IMR-90 (cell line): Measurements from ENCODE around the gene PRR23E. TPM values are rescaled to one million over a fixed set of nuclear protein-coding genes. Genes with fewer than 3 reads are reported as not detected.

ENCODE experiments used
- ATAC-seq: fragments of 200-7000 bp; cut with Tn5 transposase; 2 replicates; pipeline ENCODE4 v1.9.1; 2020; ENCODE audit warnings: low read depth, mild to moderate bottlenecking, moderate library complexity
- BruUV-seq: library from RNA; stranded (reverse); fragments of 400-500 nt; replicated peaks from 2 replicates; lab custom pipeline; 2021; lab: Mats Ljungman, UMichigan
- CTCF ChIA-PET: fragments of 300-600 bp; formaldehyde crosslinking; extraction: SDS; loops from one replicate; lab custom pipeline; 2021; ENCODE audit warnings: antibody characterized with exemption; lab: Yijun Ruan, JAX
- POLR2A ChIA-PET: fragments of 300-600 bp; sonication (Branson Sonifier 250); formaldehyde crosslinking; loops from one replicate; lab custom pipeline; 2022; ENCODE audit warnings: antibody characterized with exemption; ENCODE audit not compliant: unreplicated experiment; lab: Charles Lee
- DNase-seq: peaks from one replicate; pipeline ENCODE4 v3.0.0; 2013
- H2AFZ ChIP-seq: replicated peaks from 2 replicates; pipeline ENCODE3; 2013; ENCODE audit warnings: low read length, mild to moderate bottlenecking; ENCODE audit not compliant: poor library complexity
- H2AK5ac ChIP-seq: 2 replicates; pipeline ENCODE4 v1.6.1; 2013; ENCODE audit warnings: low read depth, low read length, inconsistent platforms
- H2AK9ac ChIP-seq: replicated peaks from 2 replicates; pipeline ENCODE3; 2013; ENCODE audit warnings: mild to moderate bottlenecking, low read depth, low read length, moderate library complexity; ENCODE audit not compliant: poor library complexity
- H2BK120ac ChIP-seq: 2 replicates; pipeline ENCODE4 v1.6.1; 2013; ENCODE audit warnings: low read depth, low read length, inconsistent platforms
- H2BK15ac ChIP-seq: 3 replicates; pipeline ENCODE4 v1.6.1; 2013; ENCODE audit warnings: low read depth, low read length, inconsistent platforms
- H2BK20ac ChIP-seq: 2 replicates; pipeline ENCODE4 v1.6.1; 2013; ENCODE audit warnings: low read depth, mild to moderate bottlenecking, inconsistent platforms, low read length, moderate library complexity
- H2BK5ac ChIP-seq: 2 replicates; pipeline ENCODE4 v1.6.1; 2013; ENCODE audit warnings: mild to moderate bottlenecking, low read depth, low read length, inconsistent platforms; ENCODE audit not compliant: poor library complexity, severe bottlenecking
- H3K14ac ChIP-seq: replicated peaks from 2 replicates; pipeline ENCODE4 v1.6.1; 2013; ENCODE audit warnings: low read depth, low read length, inconsistent platforms
- H3K18ac ChIP-seq: 2 replicates; pipeline ENCODE4 v1.6.1; 2013; ENCODE audit warnings: low read depth, low read length, control low read depth
- H3K23ac ChIP-seq: 2 replicates; pipeline ENCODE4 v1.6.1; 2013; ENCODE audit warnings: low read depth, low read length, inconsistent platforms
- H3K27ac ChIP-seq: 2 replicates; pipeline ENCODE4 v1.5.1; 2013; ENCODE audit warnings: mild to moderate bottlenecking, control low read depth, low read length; ENCODE audit not compliant: insufficient read depth
- H3K27me3 ChIP-seq: 2 replicates; pipeline ENCODE4 v1.6.1; 2013; ENCODE audit warnings: low read length; ENCODE audit not compliant: control insufficient read depth, insufficient read depth
- H3K36me3 ChIP-seq: 2 replicates; pipeline ENCODE4 v1.6.1; 2013; ENCODE audit warnings: low read length, mixed read lengths; ENCODE audit not compliant: control insufficient read depth, insufficient read depth
- H3K4ac ChIP-seq: 2 replicates; pipeline ENCODE4 v1.6.1; 2013; ENCODE audit warnings: low read depth, low read length, inconsistent platforms
- H3K4me1 ChIP-seq: 2 replicates; pipeline ENCODE4 v1.6.1; 2013; ENCODE audit warnings: low read length, mixed read lengths; ENCODE audit not compliant: control insufficient read depth, insufficient read depth
- H3K4me2 ChIP-seq: 2 replicates; pipeline ENCODE4 v1.6.1; 2013; ENCODE audit warnings: low read depth, mild to moderate bottlenecking, control low read depth, low read length, moderate library complexity
- H3K4me3 ChIP-seq: 2 replicates; pipeline ENCODE4 v1.5.1; 2013; ENCODE audit warnings: low read depth, mild to moderate bottlenecking, control low read depth, low read length, moderate library complexity; ENCODE audit not compliant: insufficient read depth
- H3K56ac ChIP-seq: 2 replicates; pipeline ENCODE4 v1.6.1; 2013; ENCODE audit warnings: low read length, inconsistent platforms; ENCODE audit not compliant: insufficient read depth; ENCODE audit errors: extremely low read depth
- H3K79me1 ChIP-seq, 2 experiments: 2 replicates each; pipeline ENCODE4 v1.6.1; 2013; ENCODE audit warnings: low read length in 2 of 2, inconsistent platforms in 1 of 2, low read depth in 1 of 2
- H3K9ac ChIP-seq: 2 replicates; pipeline ENCODE4 v1.6.1; 2013; ENCODE audit warnings: low read depth, low read length, control low read depth
- H3K9me1 ChIP-seq: 2 replicates; pipeline ENCODE4 v1.6.1; 2013; ENCODE audit warnings: low read length, inconsistent platforms; ENCODE audit not compliant: insufficient read depth
- H3K9me3 ChIP-seq: 2 replicates; pipeline ENCODE4 v1.6.1; 2013; ENCODE audit warnings: low read length; ENCODE audit not compliant: control insufficient read depth, insufficient read depth
- H4K20me1 ChIP-seq: 2 replicates; pipeline ENCODE4 v1.6.1; 2013; ENCODE audit warnings: low read length, inconsistent platforms; ENCODE audit not compliant: insufficient read depth
- H4K5ac ChIP-seq: 2 replicates; pipeline ENCODE4 v1.6.1; 2013; ENCODE audit warnings: mild to moderate bottlenecking, low read depth, low read length, control low read depth
- H4K8ac ChIP-seq, 2 experiments: 2 replicates each; pipeline ENCODE4 v1.6.1; 2013; ENCODE audit warnings: low read depth in 2 of 2, low read length in 2 of 2, control low read depth in 1 of 2, inconsistent platforms in 1 of 2
- H4K91ac ChIP-seq: 2 replicates; pipeline ENCODE4 v1.6.1; 2013; ENCODE audit warnings: low read depth, low read length, inconsistent platforms; ENCODE audit not compliant: insufficient read depth
- BHLHE40 ChIP-seq: fragments of 150-350 bp; IDR thresholded peaks from 2 replicates; pipeline ENCODE4 v1.6.1; 2016; ENCODE audit warnings: mild to moderate bottlenecking, low read depth, low read length
- CEBPB ChIP-seq: IDR thresholded peaks from 2 replicates; pipeline ENCODE4 v1.6.1; 2012; ENCODE audit warnings: low read depth, low read length, improper control_type of control experiment
- CHD1 ChIP-seq: IDR thresholded peaks from 2 replicates; pipeline ENCODE4 v1.6.1; 2012; ENCODE audit warnings: low read depth, low read length, improper control_type of control experiment
- CTCF ChIP-seq: conservative IDR thresholded peaks from 2 replicates; pipeline ENCODE4 v1.5.1; 2012; ENCODE audit warnings: mild to moderate bottlenecking, low read depth, low read length, improper control_type of control experiment
- ELK1 ChIP-seq: fragments of 150-350 bp; IDR thresholded peaks from 2 replicates; pipeline ENCODE4 v1.6.1; 2016; ENCODE audit warnings: low read depth, mild to moderate bottlenecking, low read length, moderate library complexity, borderline replicate concordance
- FOS ChIP-seq: fragments of 150-350 bp; IDR thresholded peaks from 2 replicates; pipeline ENCODE4 v1.6.1; 2016; ENCODE audit warnings: low read depth, low read length
- MAFK ChIP-seq: IDR thresholded peaks from 2 replicates; pipeline ENCODE4 v1.6.1; 2012; ENCODE audit warnings: low read depth, low read length, improper control_type of control experiment
- MAZ ChIP-seq: IDR thresholded peaks from 2 replicates; pipeline ENCODE4 v1.6.1; 2012; ENCODE audit warnings: low read depth, mild to moderate bottlenecking, low read length, improper control_type of control experiment, moderate library complexity, borderline replicate concordance
- MXI1 ChIP-seq: IDR thresholded peaks from 2 replicates; pipeline ENCODE4 v1.6.1; 2012; ENCODE audit warnings: low read depth, mild to moderate bottlenecking, low read length, moderate library complexity, borderline replicate concordance
- NFE2L2 ChIP-seq: fragments of 150-350 bp; IDR thresholded peaks from 2 replicates; pipeline ENCODE4 v1.6.1; 2016; ENCODE audit warnings: low read depth, mild to moderate bottlenecking, low read length
- POLR2A ChIP-seq: IDR thresholded peaks from 2 replicates; pipeline ENCODE4 v1.6.1; 2012; ENCODE audit warnings: mild to moderate bottlenecking, low read depth, low read length
- RAD21 ChIP-seq: IDR thresholded peaks from 2 replicates; pipeline ENCODE4 v1.6.1; 2012; ENCODE audit warnings: low read length, improper control_type of control experiment
- RCOR1 ChIP-seq: IDR thresholded peaks from 2 replicates; pipeline ENCODE4 v1.6.1; 2012; ENCODE audit warnings: mild to moderate bottlenecking, low read length, improper control_type of control experiment; ENCODE audit not compliant: insufficient replicate concordance
- RFX5 ChIP-seq: IDR thresholded peaks from 2 replicates; pipeline ENCODE4 v1.8.0; 2012; ENCODE audit warnings: low read depth, mild to moderate bottlenecking, low read length, moderate library complexity
- SMC3 ChIP-seq: fragments of 150-350 bp; IDR thresholded peaks from 2 replicates; pipeline ENCODE4 v1.6.1; 2016; ENCODE audit warnings: low read depth, mild to moderate bottlenecking, antibody characterized with exemption, low read length, moderate library complexity
- USF2 ChIP-seq: fragments of 150-350 bp; IDR thresholded peaks from 2 replicates; pipeline ENCODE4 v1.6.1; 2017; ENCODE audit warnings: mild to moderate bottlenecking, antibody characterized with exemption, low read length, low read depth
- WGBS, 2 experiments: methylation state at CpG; one replicate each; pipeline versions ENCODE4 v1.1.5 to v1.1.7; 2013; ENCODE audit warnings: missing lambda C conversion rate in 2 of 2; ENCODE audit not compliant: insufficient read length in 1 of 2; ENCODE audit errors: extremely low coverage in 2 of 2; 5-methylcytosine and 5-hydroxymethylcytosine counted together
- dilution Hi-C: fragments of 300-500 bp; cut with HindIII; formaldehyde crosslinking; loops from one replicate; pipeline ENCODE4 v1.14.3; 2018; ENCODE audit warnings: low sequenced_read_pairs; ENCODE audit not compliant: unreplicated experiment
- in situ Hi-C: fragments of 300-500 bp; cut with MboI; formaldehyde crosslinking; loops from 3 replicates; pipeline ENCODE4 v1.14.3; 2019; ENCODE audit warnings: low sequenced_read_pairs, inconsistent platforms, mixed read lengths
- intact Hi-C: fragments of 100-400 bp; cut with micrococcal nuclease; formaldehyde crosslinking; loops from 2 replicates; pipeline ENCODE4 v1.10.0; 2022
- polyA plus RNA-seq, 3 experiments: library from polyadenylated mRNA; depleted of rRNA; stranded (reverse); fragments of >200 nt; gene quantifications; 2 replicates each; pipeline ENCODE4 v1.2.3, GENCODE V29; 2012; ENCODE audit warnings: low replicate concordance in 1 of 3
- total RNA-seq: library from RNA; depleted of rRNA; stranded (reverse); fragments of >200 nt; gene quantifications from 2 replicates; pipeline ENCODE4 v1.2.3, GENCODE V29; 2012

PRR23E gene
- total and polyA plus RNA-seq, 2 of the 4 experiments (the other 2 are of a cell fraction): not detected

- H2AFZ ChIP-seq: no peak overlapping the region
- no peak overlapping the region for H3K9ac ChIP-seq
- H3K18ac ChIP-seq: no peak overlapping the region
- H4K20me1 ChIP-seq: no peaks in the 10 kb centered on the region
- intact Hi-C loops: no loop called here
- no peak overlapping the region for H3K4me2 ChIP-seq
- in situ Hi-C loops: no loop called here
- H4K8ac ChIP-seq: no peak overlapping the region
- H3K79me1 ChIP-seq: no peaks in the 10 kb centered on the region
- TF ChIP-seq USF2 (no peak), BHLHE40 (no peak), ELK1 (no peak), MAFK (no peak), FOS (no peak), MAZ (no peak), NFE2L2 (no peak), SMC3 (no peak), CTCF (no peak), MXI1 (no peak), RAD21 (no peak), RFX5 (no peak), RCOR1 (no peak), CHD1 (no peak), POLR2A (no peak), CEBPB (no peak)
- H3K27ac ChIP-seq: no peak overlapping the region
- no peak overlapping the region for H4K5ac ChIP-seq
- H3K4me3 ChIP-seq: no peak overlapping the region
- ATAC-seq (no peak), DNase-seq (no peak)
- dilution Hi-C loops: no loop called here
- no peak overlapping the region for H2AK5ac ChIP-seq
- no peaks in the 10 kb centered on the region for H3K36me3 ChIP-seq
- POLR2A ChIA-PET: no interaction called here
- H3K23ac ChIP-seq: no peak overlapping the region
- H3K4ac ChIP-seq: no peak overlapping the region
- H3K27me3 ChIP-seq: peaks cover 3% of the 10 kb centered on the region
- no peak overlapping the region for H3K14ac ChIP-seq
- no peaks in the 10 kb centered on the region for H3K9me1 ChIP-seq
- no peak overlapping the region for H2BK20ac ChIP-seq
- H2BK15ac ChIP-seq: no peak overlapping the region
- CTCF ChIA-PET: interaction anchor here (0.6 kb wide), 1 partner anchor 33 kb away, joined by 3 read pairs; no protein-coding TSS in a partner anchor
- no peaks in the 10 kb centered on the region for H3K9me3 ChIP-seq
- no peak overlapping the region for H4K91ac ChIP-seq
- H3K4me1 ChIP-seq: no peaks in the 10 kb centered on the region
- no TSS peak for BruUV-seq
- H2AK9ac ChIP-seq: no peak overlapping the region
- no peak overlapping the region for H2BK120ac ChIP-seq
- no peak overlapping the region for H3K56ac ChIP-seq
- WGBS, 2 experiments: 55% methylated on average over 6 of the region's 13 CpGs; no CpG with 5 or more reads in 1 of the 2 experiments
- no peak overlapping the region for H2BK5ac ChIP-seq
These were observed 16.4 kb downstream of the PRR23E start for GRCh38 chr3:127209155-127209839.
